Natural killer cell (primary cell): ENCODE results near the gene STT3B. TPM values are rescaled to one million over a fixed set of nuclear protein-coding genes. Genes with fewer than 3 reads are reported as not detected.

ENCODE experiments used
- ATAC-seq, 3 donors: fragments of 150-1000 bp in 2 of 3; fragments of 200-7000 bp in 1 of 3; cut with Tn5 transposase; 1 replicate in 1 of 3; 2 replicates in 2 of 3; pipeline ENCODE4 v1.10.0; 2021; ENCODE audit warnings: mild to moderate bottlenecking in 2 of 3, moderate library complexity in 2 of 3
- DNase-seq, 2 donors: peaks; one replicate each; pipeline versions ENCODE4 v3.0.0 to v3.0.0-alpha.2; 2013 to 2021; ENCODE audit warnings: mixed read lengths in 1 of 2
- H3K27ac ChIP-seq: one replicate; pipeline ENCODE4 v1.5.1; 2013; ENCODE audit warnings: mild to moderate bottlenecking, low read length
- H3K27me3 ChIP-seq: one replicate; pipeline ENCODE4 v1.6.1; 2013; ENCODE audit warnings: low read length; ENCODE audit not compliant: control insufficient read depth, insufficient read depth
- H3K36me3 ChIP-seq: one replicate; pipeline ENCODE4 v1.6.1; 2013; ENCODE audit warnings: low read length; ENCODE audit not compliant: control insufficient read depth, insufficient read depth
- H3K4me1 ChIP-seq: one replicate; pipeline ENCODE4 v1.6.1; 2013; ENCODE audit warnings: low read length; ENCODE audit not compliant: control insufficient read depth, insufficient read depth
- H3K4me3 ChIP-seq: one replicate; pipeline ENCODE4 v1.5.1; 2013; ENCODE audit warnings: low read length
- H3K9me3 ChIP-seq: one replicate; pipeline ENCODE4 v1.6.1; 2013; ENCODE audit warnings: low read length; ENCODE audit not compliant: control insufficient read depth, insufficient read depth
- H3K27ac Mint-ChIP-seq, 2 donors: one replicate each; pipeline ENCODE4 v1.8.0; 2022; ENCODE audit warnings: mild to moderate bottlenecking in 2 of 2, mixed read lengths in 2 of 2, moderate library complexity in 1 of 2
- H3K27me3 Mint-ChIP-seq, 2 donors: one replicate each; pipeline ENCODE4 v1.8.0; 2022; ENCODE audit warnings: low read depth in 2 of 2, mixed read lengths in 2 of 2
- H3K36me3 Mint-ChIP-seq: one replicate; pipeline ENCODE4 v1.8.0; 2022; ENCODE audit warnings: mixed read lengths
- H3K4me1 Mint-ChIP-seq, 2 donors: one replicate each; pipeline ENCODE4 v1.8.0; 2022; ENCODE audit warnings: mixed read lengths in 2 of 2
- H3K4me3 Mint-ChIP-seq: one replicate; pipeline ENCODE4 v1.8.0; 2022; ENCODE audit warnings: mild to moderate bottlenecking, moderate library complexity, mixed read lengths
- H3K9me3 Mint-ChIP-seq, 2 donors: one replicate each; pipeline ENCODE4 v1.8.0; 2022; ENCODE audit warnings: mixed read lengths in 2 of 2
- WGBS: methylation state at CpG from one replicate; pipeline ENCODE4 v1.1.7; 2013; ENCODE audit warnings: missing lambda C conversion rate; ENCODE audit not compliant: insufficient coverage; 5-methylcytosine and 5-hydroxymethylcytosine counted together
- intact Hi-C: fragments of 100-400 bp; cut with micrococcal nuclease; formaldehyde crosslinking; loops from one replicate; pipeline ENCODE4 v1.14.2; 2022
- total RNA-seq, 4 donors: library from RNA; stranded (reverse); fragments of 120-200 nt in 1 of 4; gene quantifications; one replicate each; pipeline versions ENCODE4 v1.2.3 to v1.2.4, GENCODE V29; 2013 to 2022
- TF ChIP-seq, protein P1 (sequence below): fragments of 200-600 bp; IDR thresholded peaks from one replicate; pipeline ENCODE4 v1.8.0; 2022; ENCODE audit warnings: antibody characterized with exemption

STT3B gene
- total RNA-seq, 3 donors from 2014 or later (not counting 1 experiment from before 2014, with no cell fraction given), result 83.4 to 132 (median 99.0) TPM

DNA sequence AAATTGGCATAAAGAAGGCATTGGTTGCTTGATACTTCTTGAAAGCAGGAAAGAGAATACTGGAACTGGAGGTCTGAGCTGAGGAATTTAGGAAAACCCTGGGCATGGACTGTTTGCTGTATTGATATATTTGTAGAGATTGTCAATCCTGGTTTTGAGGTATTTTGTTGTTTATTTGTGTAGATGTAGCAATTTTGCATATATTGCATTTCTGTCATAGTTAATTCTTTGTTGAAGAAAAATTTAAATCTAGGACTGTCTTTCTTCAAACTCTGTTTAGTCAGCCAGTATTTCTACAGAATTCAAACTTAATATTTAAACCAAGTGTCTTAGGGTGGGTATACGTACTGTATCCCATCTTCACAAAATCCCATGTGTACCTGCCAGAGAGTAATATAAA, 9.5 kb downstream of the STT3B start:
- no peaks in the 10 kb centered on the region for H3K27me3 Mint-ChIP-seq
- intact Hi-C loops, result no loop called here
- Histone ChIP-seq H3K27ac (no peak overlapping the region), H3K4me1 (peaks cover 15% of the 10 kb centered on the region), H3K27me3 (no peaks in the 10 kb centered on the region), H3K36me3 (no peaks in the 10 kb centered on the region), H3K9me3 (no peaks in the 10 kb centered on the region), H3K4me3 (no peak overlapping the region)
- H3K36me3 Mint-ChIP-seq, result no peaks in the 10 kb centered on the region
- DNase-seq, result no peak
- peaks cover 80 to 86% of the 10 kb centered on the region in 2 donors for H3K4me1 Mint-ChIP-seq
- TF ChIP-seq, protein P1, sequence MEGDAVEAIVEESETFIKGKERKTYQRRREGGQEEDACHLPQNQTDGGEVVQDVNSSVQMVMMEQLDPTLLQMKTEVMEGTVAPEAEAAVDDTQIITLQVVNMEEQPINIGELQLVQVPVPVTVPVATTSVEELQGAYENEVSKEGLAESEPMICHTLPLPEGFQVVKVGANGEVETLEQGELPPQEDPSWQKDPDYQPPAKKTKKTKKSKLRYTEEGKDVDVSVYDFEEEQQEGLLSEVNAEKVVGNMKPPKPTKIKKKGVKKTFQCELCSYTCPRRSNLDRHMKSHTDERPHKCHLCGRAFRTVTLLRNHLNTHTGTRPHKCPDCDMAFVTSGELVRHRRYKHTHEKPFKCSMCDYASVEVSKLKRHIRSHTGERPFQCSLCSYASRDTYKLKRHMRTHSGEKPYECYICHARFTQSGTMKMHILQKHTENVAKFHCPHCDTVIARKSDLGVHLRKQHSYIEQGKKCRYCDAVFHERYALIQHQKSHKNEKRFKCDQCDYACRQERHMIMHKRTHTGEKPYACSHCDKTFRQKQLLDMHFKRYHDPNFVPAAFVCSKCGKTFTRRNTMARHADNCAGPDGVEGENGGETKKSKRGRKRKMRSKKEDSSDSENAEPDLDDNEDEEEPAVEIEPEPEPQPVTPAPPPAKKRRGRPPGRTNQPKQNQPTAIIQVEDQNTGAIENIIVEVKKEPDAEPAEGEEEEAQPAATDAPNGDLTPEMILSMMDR, result no peak
- WGBS, result no CpG with 5 or more reads among the region's 1 CpG
- no peak for ATAC-seq
- peak overlapping the region; percentile 36 to 77 for H3K27ac Mint-ChIP-seq
- H3K9me3 Mint-ChIP-seq, result no peaks in the 10 kb centered on the region
- H3K4me3 Mint-ChIP-seq, result peak overlapping the region; percentile 29

DNA sequence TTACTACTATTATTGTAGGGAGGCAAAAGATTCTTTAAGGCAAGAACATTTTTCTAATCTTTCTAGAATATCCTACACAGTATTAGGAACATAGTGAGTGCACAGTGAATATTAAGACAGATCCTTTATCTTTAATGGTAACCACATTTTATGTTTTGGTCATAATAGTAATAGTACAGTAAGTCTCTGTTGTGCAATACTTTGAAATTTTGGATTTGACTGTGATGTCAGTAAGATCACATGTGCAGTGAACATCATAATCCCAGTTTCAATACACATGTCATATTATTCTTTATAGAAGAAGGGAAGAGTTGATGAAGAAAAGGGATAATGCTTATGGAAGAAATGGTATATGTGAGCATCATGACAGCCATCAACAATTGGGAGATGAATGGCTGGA, 10.7 kb downstream of the STT3B start:
- no peaks in the 10 kb centered on the region for H3K36me3 Mint-ChIP-seq
- peaks cover 80 to 85% of the 10 kb centered on the region in 2 donors for H3K4me1 Mint-ChIP-seq
- Histone ChIP-seq H3K27me3 (no peaks in the 10 kb centered on the region), H3K9me3 (no peaks in the 10 kb centered on the region), H3K4me3 (no peak overlapping the region), H3K36me3 (no peaks in the 10 kb centered on the region), H3K4me1 (peaks cover 15% of the 10 kb centered on the region), H3K27ac (no peak overlapping the region)
- TF ChIP-seq, protein P1, result no peak
- H3K27ac Mint-ChIP-seq, result peak overlapping the region; percentile 0 to 6
- intact Hi-C loops, result no loop called here
- DNase-seq (no peak), ATAC-seq (no peak)
- H3K4me3 Mint-ChIP-seq, result no peak overlapping the region
- H3K9me3 Mint-ChIP-seq, result no peaks in the 10 kb centered on the region
- H3K27me3 Mint-ChIP-seq, result no peaks in the 10 kb centered on the region

GRCh38 chr3:31544634-31545033, 11.9 kb downstream of the STT3B start:
- Mint-ChIP-seq H3K36me3 (no peaks in the 10 kb centered on the region), H3K27me3 (no peaks in the 10 kb centered on the region), H3K4me1 (peaks cover 67 to 73% of the 10 kb centered on the region in 2 donors), H3K9me3 (no peaks in the 10 kb centered on the region), H3K4me3 (no peak overlapping the region), H3K27ac (no peak overlapping the region)
- H3K4me3 ChIP-seq, result no peak overlapping the region
- intact Hi-C loops, result no loop called here
- TF ChIP-seq, protein P1, result no peak
- no peak overlapping the region for H3K27ac ChIP-seq
- no peaks in the 10 kb centered on the region for H3K27me3 ChIP-seq
- no peak for DNase-seq
- H3K9me3 ChIP-seq, result no peaks in the 10 kb centered on the region
- 79% methylated on average over 9 of the region's 9 CpGs for WGBS
- peaks cover 15% of the 10 kb centered on the region for H3K4me1 ChIP-seq
- H3K36me3 ChIP-seq, result no peaks in the 10 kb centered on the region
- no peak for ATAC-seq

- intact Hi-C loops, result loop anchor here (2.0 kb wide), 1 partner anchor 13 kb away; the partner anchor contains the start of gene STT3B
- Mint-ChIP-seq H3K4me1 (peaks cover 71% of the 10 kb centered on the region in 2 donors), H3K9me3 (no peaks in the 10 kb centered on the region), H3K27me3 (no peaks in the 10 kb centered on the region), H3K36me3 (no peaks in the 10 kb centered on the region), H3K4me3 (peak overlapping the region; percentile 45), H3K27ac (peak overlapping the region; percentile 35 to 50)
- DNase-seq, result no peak
- Histone ChIP-seq H3K36me3 (no peaks in the 10 kb centered on the region), H3K9me3 (no peaks in the 10 kb centered on the region), H3K27me3 (no peaks in the 10 kb centered on the region), H3K4me3 (no peak overlapping the region), H3K27ac (no peak overlapping the region), H3K4me1 (peaks cover 17% of the 10 kb centered on the region)
- WGBS, result no CpG with 5 or more reads among the region's 1 CpG
- TF ChIP-seq, protein P1, result no peak
- no peak for ATAC-seq
These were observed 13.4 kb downstream of the STT3B start for GRCh38 chr3:31546162-31546561.
